SK-N-SH treated with all-trans-retinoic acid at 6 μM for 48 hours (cell line): ENCODE results near the gene SLC8A2.

Source experiments
- ATAC-seq: fragments of 200-7000 bp; cut with Tn5 transposase; 3 replicates; pipeline ENCODE4 v1.9.1; 2020; ENCODE audit warnings: mild to moderate bottlenecking, moderate library complexity
- ARNTL ChIP-seq: fragments of 450-650 bp; formaldehyde crosslinking; IDR thresholded peaks from 2 replicates; pipeline ENCODE4 v1.5.0; 2020; ENCODE audit warnings: low read depth, mild to moderate bottlenecking, moderate library complexity, borderline replicate concordance
- BACH2 ChIP-seq: fragments of 250-450 bp; sonication (Bioruptor Pico); IDR thresholded peaks from 2 replicates; pipeline ENCODE4 v1.9.0; 2021; ENCODE audit warnings: mild to moderate bottlenecking, borderline replicate concordance
- CREB5 ChIP-seq: fragments of 250-450 bp; sonication (Bioruptor Pico); IDR thresholded peaks from 2 replicates; pipeline ENCODE4 v1.5.1; 2020; ENCODE audit warnings: low read depth, mild to moderate bottlenecking, moderate library complexity
- CSRNP3 ChIP-seq: fragments of 250-450 bp; sonication (Bioruptor Pico); IDR thresholded peaks from 2 replicates; pipeline ENCODE4 v1.5.1; 2021; ENCODE audit warnings: mild to moderate bottlenecking, moderate library complexity
- ESRRG ChIP-seq: fragments of 250-450 bp; sonication (Bioruptor Pico); IDR thresholded peaks from 2 replicates; pipeline ENCODE4 v1.6.1; 2021; ENCODE audit warnings: mild to moderate bottlenecking
- GLIS3 ChIP-seq: fragments of 250-450 bp; sonication (Bioruptor Pico); IDR thresholded peaks from 2 replicates; pipeline ENCODE4 v1.5.0; 2020; ENCODE audit warnings: mild to moderate bottlenecking, moderate library complexity
- ISL1 ChIP-seq: fragments of 250-450 bp; sonication (Bioruptor Pico); IDR thresholded peaks from 2 replicates; pipeline ENCODE4 v2.1.2; 2022; ENCODE audit warnings: mild to moderate bottlenecking, moderate library complexity
- OSR1 ChIP-seq: fragments of 250-450 bp; sonication (Bioruptor Pico); IDR thresholded peaks from 2 replicates; pipeline ENCODE4 v1.8.0; 2022; ENCODE audit warnings: moderate library complexity, mild to moderate bottlenecking, inconsistent platforms
- PATZ1 ChIP-seq: fragments of 250-450 bp; sonication (Bioruptor Pico); IDR thresholded peaks from 2 replicates; pipeline ENCODE4 v1.8.0; 2020; ENCODE audit warnings: mild to moderate bottlenecking, moderate library complexity, borderline replicate concordance
- POU6F1 ChIP-seq: fragments of 250-450 bp; sonication (Bioruptor Pico); IDR thresholded peaks from 2 replicates; pipeline ENCODE4 v1.8.0; 2021; ENCODE audit warnings: low read depth, mild to moderate bottlenecking, moderate library complexity, borderline replicate concordance
- PPARA ChIP-seq: fragments of 250-450 bp; sonication (Bioruptor Pico); IDR thresholded peaks from 2 replicates; pipeline ENCODE4 v1.5.0; 2020; ENCODE audit warnings: mild to moderate bottlenecking, borderline replicate concordance
- RARB ChIP-seq: fragments of 250-450 bp; sonication (Bioruptor Pico); IDR thresholded peaks from 2 replicates; pipeline ENCODE4 v1.8.0; 2021; ENCODE audit warnings: mild to moderate bottlenecking, moderate library complexity
- SNAI2 ChIP-seq: fragments of 250-450 bp; sonication (Bioruptor Pico); IDR thresholded peaks from 2 replicates; pipeline ENCODE4 v1.5.0; 2020; ENCODE audit warnings: mild to moderate bottlenecking, moderate library complexity
- TCF4 ChIP-seq: fragments of 250-450 bp; sonication (Bioruptor Pico); IDR thresholded peaks from 2 replicates; pipeline ENCODE4 v1.8.0; 2021; ENCODE audit warnings: mild to moderate bottlenecking, moderate library complexity, borderline replicate concordance
- TOX ChIP-seq: fragments of 250-450 bp; sonication (Bioruptor Pico); IDR thresholded peaks from 2 replicates; pipeline ENCODE4 v1.8.0; 2021; ENCODE audit warnings: mild to moderate bottlenecking, moderate library complexity, borderline replicate concordance
- TSHZ2 ChIP-seq: fragments of 250-450 bp; sonication (Bioruptor Pico); IDR thresholded peaks from 2 replicates; pipeline ENCODE4 v1.5.0; 2020; ENCODE audit warnings: mild to moderate bottlenecking, moderate library complexity
- ZC3H10 ChIP-seq: fragments of 250-450 bp; sonication (Bioruptor Pico); IDR thresholded peaks from 2 replicates; pipeline ENCODE4 v1.5.1; 2021; ENCODE audit warnings: mild to moderate bottlenecking, moderate library complexity
- ZFP3 ChIP-seq: fragments of 250-450 bp; sonication (Bioruptor Pico); IDR thresholded peaks from 2 replicates; pipeline ENCODE4 v1.5.0; 2020; ENCODE audit warnings: mild to moderate bottlenecking, moderate library complexity
- ZFP30 ChIP-seq: fragments of 450-650 bp; formaldehyde crosslinking; IDR thresholded peaks from 2 replicates; pipeline ENCODE4 v1.5.0; 2022; ENCODE audit warnings: mild to moderate bottlenecking, moderate library complexity
- ZNF565 ChIP-seq: fragments of 450-650 bp; formaldehyde crosslinking; conservative IDR thresholded peaks from 2 replicates; pipeline ENCODE4 v1.5.0; 2020; ENCODE audit warnings: low read depth, mild to moderate bottlenecking, moderate library complexity
- ZNF70 ChIP-seq: fragments of 450-650 bp; formaldehyde crosslinking; IDR thresholded peaks from 2 replicates; pipeline ENCODE4 v1.5.0; 2020; ENCODE audit warnings: mild to moderate bottlenecking, moderate library complexity
- ZNF8 ChIP-seq: fragments of 450-650 bp; formaldehyde crosslinking; IDR thresholded peaks from 2 replicates; pipeline ENCODE4 v1.5.0; 2020; ENCODE audit warnings: mild to moderate bottlenecking, moderate library complexity

SLC8A2 gene

GRCh38 chr19:47520343-47520806, 48.7 kb upstream of the SLC8A2 start:
- no peak for TF ChIP-seq OSR1 (CRISPR knock-in tag)
- TF ChIP-seq TOX, result no peak
- TF ChIP-seq TCF4 (CRISPR knock-in tag), result no peak
- no peak for TF ChIP-seq TSHZ2 (CRISPR knock-in tag)
- no peak for TF ChIP-seq PPARA
- TF ChIP-seq SNAI2 (CRISPR knock-in tag), result no peak
- TF ChIP-seq ARNTL (CRISPR knock-in tag), result no peak
- no peak for TF ChIP-seq CSRNP3
- TF ChIP-seq PATZ1, result no peak
- no peak for TF ChIP-seq RARB (CRISPR knock-in tag)
- TF ChIP-seq BACH2 (CRISPR knock-in tag), result no peak
- no peak for ATAC-seq

GRCh38 chr19:47518854-47519253, 47.2 kb upstream of the SLC8A2 start:
- no peak for TF ChIP-seq ESRRG (CRISPR knock-in tag)
- TF ChIP-seq ZFP3 (CRISPR knock-in tag), result no peak
- TF ChIP-seq POU6F1, result no peak
- TF ChIP-seq RARB (CRISPR knock-in tag), result no peak
- TF ChIP-seq CSRNP3, result no peak
- no peak for TF ChIP-seq ZFP30 (CRISPR knock-in tag)
- TF ChIP-seq ZNF565 (CRISPR knock-in tag), result no peak
- no peak for TF ChIP-seq ZC3H10 (CRISPR knock-in tag)
- TF ChIP-seq TCF4 (CRISPR knock-in tag), result no peak
- no peak for TF ChIP-seq TOX
- no peak for TF ChIP-seq ZNF70
- TF ChIP-seq ZNF8 (CRISPR knock-in tag), result no peak
- TF ChIP-seq TSHZ2 (CRISPR knock-in tag), result no peak
- TF ChIP-seq BACH2 (CRISPR knock-in tag), result no peak
- TF ChIP-seq OSR1 (CRISPR knock-in tag), result no peak
- no peak for TF ChIP-seq ARNTL (CRISPR knock-in tag)
- TF ChIP-seq ISL1 (CRISPR knock-in tag), result no peak
- no peak for TF ChIP-seq GLIS3 (CRISPR knock-in tag)
- no peak for TF ChIP-seq CREB5
- no peak for ATAC-seq
